BE2C (cell line): ENCODE measurements around the gene VGF.

Source experiments
- DNase-seq: peaks from one replicate; pipeline ENCODE4 v3.0.0-alpha.2; 2020
- H3K27me3 ChIP-seq: fragments of 250-450 bp; sonication (Bioruptor Pico); 2 replicates; pipeline ENCODE4 v1.5.1; 2020; ENCODE audit warnings: mild to moderate bottlenecking
- H3K36me3 ChIP-seq: fragments of 250-450 bp; sonication (Bioruptor Pico); 2 replicates; pipeline ENCODE4 v1.5.1; 2020; ENCODE audit warnings: mild to moderate bottlenecking
- H3K4me1 ChIP-seq: fragments of 250-450 bp; sonication (Bioruptor Pico); 2 replicates; pipeline ENCODE4 v1.5.1; 2020
- H3K4me3 ChIP-seq: 2 replicates; pipeline ENCODE4 v1.5.1; 2011; ENCODE audit warnings: low read depth, low read length
- H3K9me3 ChIP-seq: fragments of 250-450 bp; sonication (Bioruptor Pico); 2 replicates; pipeline ENCODE4 v1.5.1; 2020
- TF ChIP-seq, protein P1 (sequence below): IDR thresholded peaks from 2 replicates; pipeline ENCODE4 v1.5.1; 2012; ENCODE audit warnings: mild to moderate bottlenecking, low read depth, low read length

The VGF gene

DNA sequence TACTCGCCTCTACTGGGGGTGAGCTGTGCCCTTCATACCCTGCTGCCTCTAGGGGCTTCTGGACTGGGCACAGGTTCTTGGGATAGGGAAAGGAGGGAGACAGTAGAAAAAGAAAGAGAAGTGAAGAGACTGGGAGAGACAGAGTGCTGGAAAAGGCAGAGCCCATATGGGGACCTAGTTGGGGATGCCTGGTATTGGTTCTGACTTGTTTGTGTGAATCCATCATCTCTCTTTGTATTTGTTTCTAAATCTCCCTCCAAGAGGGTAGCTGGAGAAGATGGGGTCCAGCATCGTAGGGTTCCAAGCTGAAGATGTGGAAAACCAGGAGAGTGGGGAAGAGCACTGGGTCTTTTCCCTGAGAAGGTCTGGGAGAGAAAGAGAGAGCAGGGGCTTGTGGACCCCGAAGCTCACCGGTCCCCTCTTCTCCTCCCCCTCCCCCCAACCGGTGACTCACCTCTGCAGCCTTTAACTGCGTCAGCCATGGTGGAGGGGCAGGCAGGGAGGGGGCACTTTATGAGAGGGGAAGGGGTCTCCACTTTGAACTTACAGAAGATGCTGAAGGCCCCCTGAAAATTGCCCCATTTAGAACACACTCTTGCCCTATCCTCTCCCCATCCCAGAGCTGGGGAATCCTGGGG lies 3.2 kb upstream of the VGF start:
- no peak for DNase-seq
- H3K27me3 ChIP-seq, result peaks cover 39% of the 10 kb centered on the region
- peaks cover 16% of the 10 kb centered on the region for H3K4me1 ChIP-seq
- H3K9me3 ChIP-seq, result no peaks in the 10 kb centered on the region
- TF ChIP-seq, protein P1, sequence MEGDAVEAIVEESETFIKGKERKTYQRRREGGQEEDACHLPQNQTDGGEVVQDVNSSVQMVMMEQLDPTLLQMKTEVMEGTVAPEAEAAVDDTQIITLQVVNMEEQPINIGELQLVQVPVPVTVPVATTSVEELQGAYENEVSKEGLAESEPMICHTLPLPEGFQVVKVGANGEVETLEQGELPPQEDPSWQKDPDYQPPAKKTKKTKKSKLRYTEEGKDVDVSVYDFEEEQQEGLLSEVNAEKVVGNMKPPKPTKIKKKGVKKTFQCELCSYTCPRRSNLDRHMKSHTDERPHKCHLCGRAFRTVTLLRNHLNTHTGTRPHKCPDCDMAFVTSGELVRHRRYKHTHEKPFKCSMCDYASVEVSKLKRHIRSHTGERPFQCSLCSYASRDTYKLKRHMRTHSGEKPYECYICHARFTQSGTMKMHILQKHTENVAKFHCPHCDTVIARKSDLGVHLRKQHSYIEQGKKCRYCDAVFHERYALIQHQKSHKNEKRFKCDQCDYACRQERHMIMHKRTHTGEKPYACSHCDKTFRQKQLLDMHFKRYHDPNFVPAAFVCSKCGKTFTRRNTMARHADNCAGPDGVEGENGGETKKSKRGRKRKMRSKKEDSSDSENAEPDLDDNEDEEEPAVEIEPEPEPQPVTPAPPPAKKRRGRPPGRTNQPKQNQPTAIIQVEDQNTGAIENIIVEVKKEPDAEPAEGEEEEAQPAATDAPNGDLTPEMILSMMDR, result no peak
- peak overlapping the region; percentile 97 for H3K4me3 ChIP-seq
- H3K36me3 ChIP-seq, result peaks cover 8% of the 10 kb centered on the region; the same call in 1 of the 2 replicates

DNA sequence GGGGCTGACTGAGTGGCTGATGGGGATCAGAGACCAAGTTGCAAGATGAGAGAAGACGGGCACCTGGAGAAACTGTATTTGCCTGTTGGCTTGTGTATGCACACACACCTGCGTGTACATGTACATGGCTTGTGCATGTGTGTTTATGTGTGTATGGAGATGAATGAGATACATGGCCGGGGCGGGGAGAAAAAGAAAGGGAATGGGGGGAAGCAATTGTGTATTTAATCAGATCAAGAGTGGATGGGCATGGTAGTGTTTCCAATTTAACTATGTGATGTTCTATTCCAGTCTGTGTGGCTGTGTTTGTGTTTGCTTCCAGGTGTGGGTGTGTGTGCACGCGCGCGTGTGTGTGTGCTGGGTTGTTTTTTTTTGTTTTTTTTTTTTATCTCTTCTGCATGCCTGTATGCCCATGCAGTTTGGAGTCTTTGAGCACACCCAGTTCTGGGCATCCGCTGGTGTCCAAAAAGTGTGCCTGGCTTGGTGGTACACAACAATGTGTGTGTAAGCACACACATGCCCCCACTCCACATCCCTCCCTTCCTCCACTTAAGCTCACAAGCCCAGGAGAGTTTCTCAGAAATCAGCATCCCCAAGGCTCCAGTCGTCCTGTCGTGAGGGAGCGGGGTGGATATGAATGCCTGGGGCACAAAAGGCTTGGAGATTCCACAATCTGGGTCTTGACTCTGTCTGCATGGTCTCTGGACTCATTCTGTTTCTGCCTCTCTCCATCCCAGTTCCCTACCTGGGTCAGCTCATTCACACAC lies 2.5 kb upstream of the VGF start:
- TF ChIP-seq, protein P1, result no peak
- DNase-seq, result no peak
- Histone ChIP-seq H3K4me3 (peak overlapping the region; percentile 97), H3K4me1 (peaks cover 16% of the 10 kb centered on the region), H3K36me3 (peaks cover 8% of the 10 kb centered on the region; the same call in 1 of the 2 replicates), H3K9me3 (no peaks in the 10 kb centered on the region), H3K27me3 (peaks cover 33% of the 10 kb centered on the region)

DNA sequence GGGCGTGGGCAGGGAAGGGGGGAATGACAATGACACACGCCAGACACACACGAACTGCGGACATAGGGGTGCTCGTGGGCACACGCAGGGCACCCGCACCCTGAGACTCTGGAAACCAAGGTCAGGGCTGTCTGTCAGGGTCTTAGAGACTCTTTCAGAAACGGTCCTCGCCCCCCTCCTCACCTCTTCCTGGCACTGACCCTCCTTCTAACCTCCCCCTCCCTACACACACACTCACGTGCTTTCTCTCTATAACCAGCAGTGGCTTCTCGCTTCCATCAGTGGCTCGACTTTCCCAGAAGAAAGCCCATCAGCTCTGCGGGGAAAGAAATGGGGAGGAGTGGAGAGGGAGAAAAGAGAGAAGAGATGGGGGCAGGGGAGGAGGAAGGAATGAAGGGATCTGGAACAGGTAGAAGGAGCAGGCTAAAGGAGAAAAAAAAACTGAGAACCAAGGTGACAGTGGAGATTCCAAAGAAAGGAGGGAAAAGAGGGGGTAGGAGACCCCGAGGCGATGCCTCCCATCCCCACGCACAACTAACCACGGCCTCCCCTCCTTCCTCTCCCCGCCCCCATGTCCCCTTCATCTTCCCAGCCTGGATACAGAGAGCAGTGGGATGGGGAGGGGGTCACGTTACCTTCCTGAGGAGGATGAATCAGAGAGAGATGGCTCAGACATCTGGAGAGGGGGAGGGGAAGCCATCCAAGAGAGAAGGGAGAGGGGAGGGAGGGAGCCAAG lies 1.7 kb upstream of the VGF start:
- TF ChIP-seq, protein P1, result no peak
- peaks cover 16% of the 10 kb centered on the region for H3K4me1 ChIP-seq
- H3K9me3 ChIP-seq, result no peaks in the 10 kb centered on the region
- H3K27me3 ChIP-seq, result peaks cover 25% of the 10 kb centered on the region
- H3K4me3 ChIP-seq, result peak overlapping the region; percentile 97
- H3K36me3 ChIP-seq, result peaks cover 8% of the 10 kb centered on the region; the same call in 1 of the 2 replicates
- DNase-seq, result peak; percentile 74

DNA sequence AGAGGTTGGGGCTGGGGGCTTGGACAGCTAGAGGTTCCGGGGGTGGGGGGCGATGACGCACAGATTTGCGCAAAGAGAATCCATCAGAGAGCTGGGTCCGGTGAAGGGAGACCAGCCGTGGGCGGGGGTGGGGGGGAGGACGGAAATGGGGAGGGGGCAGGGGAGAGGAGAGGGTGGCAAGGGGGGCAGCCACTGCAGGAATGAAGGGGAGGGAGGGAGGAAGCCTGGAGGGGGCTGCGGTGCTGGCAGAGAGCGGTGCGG lies 1.2 kb upstream of the VGF start:
- no peaks in the 10 kb centered on the region for H3K9me3 ChIP-seq
- H3K4me3 ChIP-seq, result peak overlapping the region; percentile 97
- peaks cover 20% of the 10 kb centered on the region for H3K27me3 ChIP-seq
- H3K4me1 ChIP-seq, result peaks cover 16% of the 10 kb centered on the region
- TF ChIP-seq, protein P1, result no peak
- no peak for DNase-seq
- H3K36me3 ChIP-seq, result peaks cover 8% of the 10 kb centered on the region; the same call in 1 of the 2 replicates

DNA sequence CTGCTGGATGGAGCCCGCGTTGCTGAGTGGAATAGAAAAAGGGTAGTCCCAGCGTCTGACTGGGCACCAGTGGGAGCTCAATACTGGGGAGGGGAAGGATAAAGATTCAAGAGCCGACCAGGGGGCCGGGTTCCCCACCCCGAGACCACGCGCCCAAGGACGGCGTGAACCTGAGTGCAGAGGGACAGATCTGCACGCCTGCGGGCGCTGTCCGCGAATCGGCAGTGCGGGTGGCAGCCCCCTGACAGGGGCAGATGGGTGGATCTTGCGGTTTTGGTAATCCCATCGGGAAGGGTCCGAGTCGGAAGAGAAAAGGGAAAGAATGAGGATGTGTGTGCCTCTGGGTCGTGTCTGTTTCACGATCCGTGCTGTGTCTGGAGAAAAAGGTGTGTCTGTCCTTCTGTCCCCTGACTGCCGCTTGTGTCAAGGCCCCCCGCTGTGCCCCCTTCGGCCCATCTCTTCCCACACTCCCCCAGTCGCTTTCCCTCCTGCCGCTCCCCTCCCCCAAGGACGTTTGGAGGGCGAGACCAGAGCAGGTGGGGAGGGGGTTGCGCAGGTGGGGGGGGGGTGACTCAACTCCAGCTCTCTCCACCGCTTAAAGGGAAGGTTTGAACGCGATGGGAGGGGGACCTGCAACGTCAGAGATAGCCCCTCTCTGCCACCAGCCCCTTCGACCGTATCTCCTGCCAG lies 734 bp upstream of the VGF start:
- Histone ChIP-seq H3K27me3 (peaks cover 15% of the 10 kb centered on the region), H3K9me3 (no peaks in the 10 kb centered on the region), H3K4me1 (peaks cover 16% of the 10 kb centered on the region), H3K36me3 (peaks cover 8% of the 10 kb centered on the region; the same call in 1 of the 2 replicates), H3K4me3 (peak overlapping the region; percentile 97)
- TF ChIP-seq, protein P1, result no peak
- DNase-seq, result no peak
